Ishikawa (cell line): ENCODE measurements around the gene TDG.

Source experiments
- CEBPB ChIP-seq: IDR thresholded peaks from 2 replicates; pipeline ENCODE4 v1.6.1; 2012
- CREB1 ChIP-seq: IDR thresholded peaks from 2 replicates; pipeline ENCODE4 v1.6.1; 2012; ENCODE audit warnings: low read depth
- EP300 ChIP-seq: IDR thresholded peaks from 2 replicates; pipeline ENCODE4 v1.6.1; 2012; ENCODE audit warnings: borderline replicate concordance
- FOXM1 ChIP-seq: IDR thresholded peaks from 2 replicates; pipeline ENCODE4 v1.6.1; 2012; ENCODE audit warnings: low read depth, borderline replicate concordance
- NFIC ChIP-seq: IDR thresholded peaks from 2 replicates; pipeline ENCODE4 v1.6.1; 2012
- RAD21 ChIP-seq: IDR thresholded peaks from 2 replicates; pipeline ENCODE4 v1.6.1; 2012; ENCODE audit warnings: low read depth
- TAF1 ChIP-seq: IDR thresholded peaks from 2 replicates; pipeline ENCODE4 v1.6.1; 2012; ENCODE audit warnings: low read depth, mild to moderate bottlenecking
- TCF12 ChIP-seq: IDR thresholded peaks from 2 replicates; pipeline ENCODE4 v1.6.1; 2012; ENCODE audit warnings: low read depth
- TEAD4 ChIP-seq: IDR thresholded peaks from 2 replicates; pipeline ENCODE4 v1.6.1; 2012
- ZBTB7A ChIP-seq: IDR thresholded peaks from 2 replicates; pipeline ENCODE4 v1.6.1; 2012; ENCODE audit warnings: low read depth
- TF ChIP-seq, protein P1 (sequence below): IDR thresholded peaks from 2 replicates; pipeline ENCODE4 v1.6.1; 2012; ENCODE audit warnings: low read depth, mild to moderate bottlenecking
- TF ChIP-seq, protein P2 (sequence below): IDR thresholded peaks from 2 replicates; pipeline ENCODE4 v1.6.1; 2012

DNA sequence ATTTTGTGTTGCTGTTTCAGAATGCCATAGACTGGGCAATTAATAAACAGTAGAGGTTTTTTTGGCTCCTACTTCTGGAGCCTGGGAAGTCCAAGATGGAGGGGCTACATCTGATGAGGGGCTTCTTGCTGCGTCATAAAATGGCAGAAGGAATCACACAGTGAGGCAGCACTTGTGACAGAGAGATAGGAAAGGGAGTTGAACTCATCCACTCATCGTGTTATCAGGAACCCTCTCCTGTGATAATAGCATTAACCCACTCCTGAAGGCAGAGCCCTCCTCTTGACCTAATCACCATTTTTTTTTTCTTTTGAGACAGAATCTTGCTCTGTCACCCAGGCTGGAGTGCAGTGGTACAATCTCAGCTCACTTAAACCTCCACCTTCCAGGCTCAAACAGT, 9.7 kb downstream of the TDG start:
- TF ChIP-seq EP300 (no peak), CEBPB (no peak), CREB1 (no peak), TCF12 (no peak), ZBTB7A (no peak), TAF1 (no peak), RAD21 (no peak), TEAD4 (no peak), FOXM1 (no peak), NFIC (no peak)
- TF ChIP-seq, protein P1, sequence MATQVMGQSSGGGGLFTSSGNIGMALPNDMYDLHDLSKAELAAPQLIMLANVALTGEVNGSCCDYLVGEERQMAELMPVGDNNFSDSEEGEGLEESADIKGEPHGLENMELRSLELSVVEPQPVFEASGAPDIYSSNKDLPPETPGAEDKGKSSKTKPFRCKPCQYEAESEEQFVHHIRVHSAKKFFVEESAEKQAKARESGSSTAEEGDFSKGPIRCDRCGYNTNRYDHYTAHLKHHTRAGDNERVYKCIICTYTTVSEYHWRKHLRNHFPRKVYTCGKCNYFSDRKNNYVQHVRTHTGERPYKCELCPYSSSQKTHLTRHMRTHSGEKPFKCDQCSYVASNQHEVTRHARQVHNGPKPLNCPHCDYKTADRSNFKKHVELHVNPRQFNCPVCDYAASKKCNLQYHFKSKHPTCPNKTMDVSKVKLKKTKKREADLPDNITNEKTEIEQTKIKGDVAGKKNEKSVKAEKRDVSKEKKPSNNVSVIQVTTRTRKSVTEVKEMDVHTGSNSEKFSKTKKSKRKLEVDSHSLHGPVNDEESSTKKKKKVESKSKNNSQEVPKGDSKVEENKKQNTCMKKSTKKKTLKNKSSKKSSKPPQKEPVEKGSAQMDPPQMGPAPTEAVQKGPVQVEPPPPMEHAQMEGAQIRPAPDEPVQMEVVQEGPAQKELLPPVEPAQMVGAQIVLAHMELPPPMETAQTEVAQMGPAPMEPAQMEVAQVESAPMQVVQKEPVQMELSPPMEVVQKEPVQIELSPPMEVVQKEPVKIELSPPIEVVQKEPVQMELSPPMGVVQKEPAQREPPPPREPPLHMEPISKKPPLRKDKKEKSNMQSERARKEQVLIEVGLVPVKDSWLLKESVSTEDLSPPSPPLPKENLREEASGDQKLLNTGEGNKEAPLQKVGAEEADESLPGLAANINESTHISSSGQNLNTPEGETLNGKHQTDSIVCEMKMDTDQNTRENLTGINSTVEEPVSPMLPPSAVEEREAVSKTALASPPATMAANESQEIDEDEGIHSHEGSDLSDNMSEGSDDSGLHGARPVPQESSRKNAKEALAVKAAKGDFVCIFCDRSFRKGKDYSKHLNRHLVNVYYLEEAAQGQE, result no peak
- TF ChIP-seq, protein P2, sequence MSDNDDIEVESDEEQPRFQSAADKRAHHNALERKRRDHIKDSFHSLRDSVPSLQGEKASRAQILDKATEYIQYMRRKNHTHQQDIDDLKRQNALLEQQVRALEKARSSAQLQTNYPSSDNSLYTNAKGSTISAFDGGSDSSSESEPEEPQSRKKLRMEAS, result no peak
